HG02610 (cell line): ENCODE data around the gene ATP9A.
A peak's percentile ranks its signal among the peaks of the same experiment; 100 is the strongest.

Experiments used
- ATAC-seq: cut with Tn5 transposase; IDR thresholded peaks from one replicate; pipeline ENCODE4 v1.9.1; 2021; ENCODE audit warnings: mild to moderate bottlenecking, moderate library complexity; ENCODE audit not compliant: unreplicated experiment

Gene ATP9A

GRCh38 chr20:51604851-51605250, 163.3 kb downstream of the ATP9A start:
- no peak for ATAC-seq

- no peak for ATAC-seq
Measured at GRCh38 chr20:51602131-51602530, 166.1 kb downstream of the ATP9A start.

GRCh38 chr20:51600950-51601349, 167.2 kb downstream of the ATP9A start:
- no peak for ATAC-seq

GRCh38 chr20:51600016-51600420, 168.2 kb downstream of the ATP9A start:
- no peak for ATAC-seq

- ATAC-seq: no peak
Measured at GRCh38 chr20:51598556-51598955, 169.6 kb downstream of the ATP9A start.

GRCh38 chr20:51597389-51598231, 170.6 kb downstream of the ATP9A start:
- ATAC-seq: no peak

GRCh38 chr20:51596668-51597388, 171.4 kb downstream of the ATP9A start:
- ATAC-seq: no peak

GRCh38 chr20:51595744-51596143, 172.4 kb downstream of the ATP9A start:
- ATAC-seq: no peak

GRCh38 chr20:51595058-51595532, 173.1 kb downstream of the ATP9A start:
- peak; percentile 61 for ATAC-seq

- no peak for ATAC-seq
Measured at GRCh38 chr20:51594236-51595057, 173.7 kb downstream of the ATP9A start.

- no peak for ATAC-seq
Measured at GRCh38 chr20:51593584-51593983, 174.6 kb downstream of the ATP9A start.

GRCh38 chr20:51592564-51592963, 175.6 kb downstream of the ATP9A start:
- ATAC-seq: no peak

GRCh38 chr20:51591871-51592270, 176.3 kb downstream of the ATP9A start:
- ATAC-seq: no peak

GRCh38 chr20:51588762-51589161, 179.4 kb downstream of the ATP9A start:
- ATAC-seq: no peak

GRCh38 chr20:51587145-51587544, 181.0 kb downstream of the ATP9A start:
- ATAC-seq: no peak

GRCh38 chr20:51586005-51586440, 182.2 kb downstream of the ATP9A start:
- no peak for ATAC-seq

- ATAC-seq: no peak
Measured at GRCh38 chr20:51585148-51585547, 183.0 kb downstream of the ATP9A start.

- no peak for ATAC-seq
Measured at GRCh38 chr20:51584737-51585136, 183.5 kb downstream of the ATP9A start.

GRCh38 chr20:51584116-51584515, 184.1 kb downstream of the ATP9A start:
- ATAC-seq: no peak

- ATAC-seq: no peak
Measured at GRCh38 chr20:51583499-51583898, 184.7 kb downstream of the ATP9A start.

- no peak for ATAC-seq
Measured at GRCh38 chr20:51583073-51583472, 185.1 kb downstream of the ATP9A start.
